Measurements from ENCODE around the gene FIG4. TPM values are rescaled to one million over a fixed set of nuclear protein-coding genes. Genes with fewer than 3 reads are reported as not detected.

Gene FIG4
- total RNA-seq, 1 donor from 2014 or later: 8.0 TPM

DNA sequence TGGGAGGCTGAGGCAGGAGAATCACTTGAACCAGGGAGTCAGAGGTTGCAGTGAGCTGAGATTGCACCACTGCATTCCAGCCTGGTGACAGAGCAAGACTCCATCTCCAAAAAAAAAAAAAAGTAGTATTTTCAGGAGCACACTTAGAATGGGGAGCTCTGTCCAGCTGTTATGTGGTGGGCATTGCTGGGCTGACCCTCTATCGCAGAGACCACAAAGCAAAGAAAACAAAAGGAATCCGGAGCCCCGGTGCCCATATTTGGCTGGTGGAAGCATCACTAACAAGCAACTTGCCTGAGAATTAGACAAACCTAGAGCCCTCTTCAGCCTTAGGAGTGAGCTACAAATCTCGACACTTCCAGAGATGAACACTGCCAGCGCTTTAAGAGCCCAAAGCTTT lies 149.7 kb downstream of the FIG4 start:
- H3K27me3 ChIP-seq (ENCODE audit: low read depth): no peaks in the 10 kb centered on the region
- no peak for TF ChIP-seq CTCF (IDR thresholded peaks at IDR 0.05; ENCODE audit: borderline replicate concordance)
- DNase-seq: no peak
- H3K9me3 ChIP-seq (replicated peaks): no peaks in the 10 kb centered on the region
- intact Hi-C loops (cut with micrococcal nuclease): no loop called here
- H3K36me3 ChIP-seq: no peaks in the 10 kb centered on the region
- no peak overlapping the region for H3K4me3 ChIP-seq
- no peak overlapping the region for H3K27ac ChIP-seq (replicated peaks)
- H3K4me1 ChIP-seq: no peaks in the 10 kb centered on the region

GRCh38 chr6:109841869-109842268 lies 150.8 kb downstream of the FIG4 start:
- no peak for TF ChIP-seq CTCF (IDR thresholded peaks at IDR 0.05; ENCODE audit: borderline replicate concordance)
- Histone ChIP-seq H3K27ac (replicated peaks) (no peak overlapping the region), H3K4me1 (no peaks in the 10 kb centered on the region), H3K4me3 (no peak overlapping the region), H3K27me3 (ENCODE audit: low read depth) (no peaks in the 10 kb centered on the region), H3K9me3 (replicated peaks) (no peaks in the 10 kb centered on the region), H3K36me3 (no peaks in the 10 kb centered on the region)
- no peak for DNase-seq
- intact Hi-C loops (cut with micrococcal nuclease): no loop called here

- Histone ChIP-seq H3K4me1 (no peaks in the 10 kb centered on the region), H3K9me3 (replicated peaks) (no peaks in the 10 kb centered on the region), H3K4me3 (no peak overlapping the region), H3K27ac (replicated peaks) (no peak overlapping the region), H3K36me3 (no peaks in the 10 kb centered on the region), H3K27me3 (ENCODE audit: low read depth) (no peaks in the 10 kb centered on the region)
- DNase-seq: no peak
- no peak for TF ChIP-seq CTCF (IDR thresholded peaks at IDR 0.05; ENCODE audit: borderline replicate concordance)
- intact Hi-C loops (cut with micrococcal nuclease): no loop called here
Measured at GRCh38 chr6:109852713-109853112, 161.6 kb downstream of the FIG4 start.

DNA sequence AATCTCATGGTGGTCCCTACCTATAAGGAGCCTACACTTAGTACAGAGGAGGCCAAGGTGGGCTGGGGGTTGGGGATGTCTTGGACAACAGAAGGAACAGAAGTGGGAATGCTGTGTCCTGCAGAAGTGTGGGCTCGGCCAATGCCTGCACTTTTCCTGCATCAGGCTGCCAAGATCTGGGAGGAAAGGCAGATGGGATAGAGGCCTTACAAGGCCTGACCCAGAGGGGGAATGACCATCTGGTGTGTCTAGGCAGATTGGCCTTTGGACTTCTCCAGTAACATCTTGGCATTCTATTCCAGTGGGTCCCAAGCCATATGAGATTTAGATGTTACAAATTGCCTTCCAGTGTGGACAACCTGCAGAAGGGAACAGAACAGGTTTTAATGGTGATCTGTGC lies 162.3 kb downstream of the FIG4 start:
- DNase-seq: no peak
- Histone ChIP-seq H3K9me3 (replicated peaks) (no peaks in the 10 kb centered on the region), H3K36me3 (no peaks in the 10 kb centered on the region), H3K4me1 (no peaks in the 10 kb centered on the region), H3K4me3 (no peak overlapping the region), H3K27me3 (ENCODE audit: low read depth) (no peaks in the 10 kb centered on the region), H3K27ac (replicated peaks) (no peak overlapping the region)
- no peak for TF ChIP-seq CTCF (IDR thresholded peaks at IDR 0.05; ENCODE audit: borderline replicate concordance)
- intact Hi-C loops (cut with micrococcal nuclease): no loop called here

GRCh38 chr6:109853951-109854350 lies 162.9 kb downstream of the FIG4 start:
- Histone ChIP-seq H3K4me1 (no peaks in the 10 kb centered on the region), H3K36me3 (no peaks in the 10 kb centered on the region), H3K27ac (replicated peaks) (no peak overlapping the region), H3K9me3 (replicated peaks) (no peaks in the 10 kb centered on the region), H3K27me3 (ENCODE audit: low read depth) (no peaks in the 10 kb centered on the region), H3K4me3 (no peak overlapping the region)
- intact Hi-C loops (cut with micrococcal nuclease): no loop called here
- DNase-seq: no peak
- TF ChIP-seq CTCF (IDR thresholded peaks at IDR 0.05; ENCODE audit: borderline replicate concordance): no peak

Data from left ventricle myocardium inferior (tissue), 1 donor.